ENCODE data around the gene SEC14L2. TPM values are rescaled to one million over a fixed set of nuclear protein-coding genes. Genes with fewer than 3 reads are reported as not detected.

The SEC14L2 gene
- total and polyA plus RNA-seq, 2 of the 8 experiments (the other 6 are each of a cell fraction or from before 2014, with no cell fraction given) = 2.8 to 3.2 TPM

- POLR2A ChIA-PET (ENCODE audit: partially characterized antibody) = interaction anchor here (0.7 to 5.2 kb wide), 15 partner anchors 9 to 322 kb away, joined by 3 to 39 read pairs (median 4); partner anchors contain the start of genes CASTOR1, CCDC157, SEC14L2 and SF3A1
- no peaks in the 10 kb centered on the region for H3K27me3 ChIP-seq (replicated peaks in 1 of 4; ENCODE audit: control insufficient read depth in 3 of 4, extremely low read depth in 1 of 4, insufficient read depth in 3 of 4, low read length in 3 of 4)
- 3% methylated on average over 61 of the region's 61 CpGs; no CpG with 5 or more reads in 1 of the 2 experiments for WGBS, 2 experiments (ENCODE audit: extremely low coverage in 1 of 2, insufficient coverage in 1 of 2, insufficient read length in 1 of 2, insufficient replicate concordance in 2 of 2, low coverage in 1 of 2, low lambda C conversion rate in 2 of 2, missing lambda C conversion rate in 1 of 2)
- TF ChIP-seq SAP30 (IDR thresholded peaks at IDR 0.05; ENCODE audit: insufficient read depth, insufficient replicate concordance, low read length) (no peak), POU5F1 (IDR thresholded peaks at IDR 0.05; ENCODE audit: low read depth, low read length) (no peak), TAF1 (IDR thresholded peaks at IDR 0.05; ENCODE audit: low read depth, low read length) (peak; percentile 73; the same call in 1 of the 2 replicates), EP300 (IDR thresholded peaks at IDR 0.05; ENCODE audit: borderline replicate concordance in 1 of 2, low read depth in 2 of 2, low read length in 2 of 2) (no peak)
These were observed 29.0 kb downstream of the SEC14L2 start, which contains the start of gene MTFP1 for GRCh38 chr22:30425616-30426387. Gene MTFP1, plus strand, starts transcription at chr22:30425768. Its CDS starts 112 bp downstream, at chr22:30425880.

More at GRCh38 chr22:30425616-30426387, 29.0 kb downstream of the SEC14L2 start, which contains the start of gene MTFP1:
- H2AK5ac ChIP-seq (ENCODE audit: low read depth, low read length) = no peak within 1 kb of the TSS
- peaks cover 0 to 23% of the 10 kb centered on the region in 2 experiments for H4K20me1 ChIP-seq (replicated peaks in 1 of 2; ENCODE audit: control insufficient read depth in 1 of 2, insufficient read depth in 2 of 2, low read length in 2 of 2)
- peak within 1 kb of the TSS; percentile 9 to 50 (median 40); a peak in 5 of 7 replicates for H3K9ac ChIP-seq (replicated peaks in 1 of 4; ENCODE audit: extremely low read depth in 1 of 4, low read depth in 3 of 4, low read length in 3 of 4)
- H3K36me3 ChIP-seq (ENCODE audit: control insufficient read depth in 2 of 4, insufficient read depth in 4 of 4, low read length in 3 of 4) = peaks cover 2 to 12% (median 7%) of the 10 kb centered on the region in 4 experiments; a peak in 6 of 8 replicates
- H2AFZ ChIP-seq (ENCODE audit: low read length) = peak within 1 kb of the TSS; percentile 76
- H3K14ac ChIP-seq (ENCODE audit: insufficient read length) = no peak within 1 kb of the TSS
- H2BK20ac ChIP-seq (ENCODE audit: low read length) = 0 out of 2 replicates have a peak within 1 kb of the TSS, but pooled peaks have one; percentile 8
- peak within 1 kb of the TSS; percentile 70 to 71 for H3K4me2 ChIP-seq (ENCODE audit: insufficient read depth in 1 of 2, low read depth in 2 of 2, low read length in 2 of 2)
- DNase-seq (ENCODE audit: low read depth in 1 of 2, low spot score in 2 of 2) = peak in 1 of 2 experiments; percentile 83
- H3K27ac ChIP-seq (ENCODE audit: low read depth, low read length) = no peak within 1 kb of the TSS
- H3K18ac ChIP-seq (ENCODE audit: extremely low read depth, low read length) = peak within 1 kb of the TSS; percentile 44
- H2BK5ac ChIP-seq (ENCODE audit: low read depth, low read length) = peak within 1 kb of the TSS; percentile 57; the same call in 1 of the 2 replicates
- no peak within 1 kb of the TSS; the same call in 1 of the 2 replicates for H2BK15ac ChIP-seq (ENCODE audit: low read length)
- H3K79me1 ChIP-seq (ENCODE audit: low read depth, low read length) = no peaks in the 10 kb centered on the region; the same call in 1 of the 2 replicates
- peaks cover 0 to 7% of the 10 kb centered on the region in 2 experiments; a peak in 1 of 4 replicates for H3K79me2 ChIP-seq (ENCODE audit: control insufficient read depth in 1 of 2, insufficient read depth in 2 of 2, low read length in 2 of 2)
- CTCF ChIA-PET (ENCODE audit: partially characterized antibody) = interaction anchor here (0.6 to 12.0 kb wide), 16 partner anchors 8 to 208 kb away, joined by 3 to 164 read pairs (median 6); partner anchors contain the start of gene SEC14L2
- H3K4ac ChIP-seq (replicated peaks; ENCODE audit: insufficient read length, low read depth, low read length) = peak within 1 kb of the TSS; percentile 19
- H3K56ac ChIP-seq (replicated peaks; ENCODE audit: insufficient read length, low read depth, low read length) = peak within 1 kb of the TSS; percentile 36
- H3K9me3 ChIP-seq (ENCODE audit: insufficient read depth in 2 of 2, low read depth in 1 of 2, low read length in 1 of 2) = no peaks in the 10 kb centered on the region
- H3K23me2 ChIP-seq (ENCODE audit: low read depth, low read length) = peaks cover 22% of the 10 kb centered on the region
- H2BK120ac ChIP-seq (replicated peaks; ENCODE audit: low read depth, low read length) = no peak within 1 kb of the TSS
- H3K4me1 ChIP-seq (replicated peaks in 1 of 4; ENCODE audit: control insufficient read depth in 3 of 4, insufficient read depth in 4 of 4, low read length in 3 of 4) = peaks cover 6 to 29% (median 15%) of the 10 kb centered on the region in 4 experiments
- H4K5ac ChIP-seq (ENCODE audit: insufficient read length, low read depth, low read length) = peak within 1 kb of the TSS; percentile 20
- peak within 1 kb of the TSS; percentile 7 for H4K91ac ChIP-seq (replicated peaks; ENCODE audit: insufficient read length, low read length)
- H3K4me3 ChIP-seq (ENCODE audit: extremely low read depth in 1 of 4, insufficient read depth in 2 of 4, low read depth in 3 of 4, low read length in 4 of 4) = peak within 1 kb of the TSS; percentile 66 to 88 (median 80)
- H4K8ac ChIP-seq (ENCODE audit: extremely low read depth, insufficient read depth, low read length) = peak within 1 kb of the TSS; percentile 73
- peak within 1 kb of the TSS; percentile 35; the same call in 1 of the 2 replicates for H2BK12ac ChIP-seq (ENCODE audit: low read depth, low read length)
- no peak for FAIRE-seq
- H3K23ac ChIP-seq (ENCODE audit: insufficient read length) = no peak within 1 kb of the TSS
